Measurements from ENCODE around the gene WDR35. TPM values are rescaled to one million over a fixed set of nuclear protein-coding genes. Genes with fewer than 3 reads are reported as not detected.

WDR35 gene
- total RNA-seq, 1 experiment from 2014 or later, result 15.5 TPM

DNA sequence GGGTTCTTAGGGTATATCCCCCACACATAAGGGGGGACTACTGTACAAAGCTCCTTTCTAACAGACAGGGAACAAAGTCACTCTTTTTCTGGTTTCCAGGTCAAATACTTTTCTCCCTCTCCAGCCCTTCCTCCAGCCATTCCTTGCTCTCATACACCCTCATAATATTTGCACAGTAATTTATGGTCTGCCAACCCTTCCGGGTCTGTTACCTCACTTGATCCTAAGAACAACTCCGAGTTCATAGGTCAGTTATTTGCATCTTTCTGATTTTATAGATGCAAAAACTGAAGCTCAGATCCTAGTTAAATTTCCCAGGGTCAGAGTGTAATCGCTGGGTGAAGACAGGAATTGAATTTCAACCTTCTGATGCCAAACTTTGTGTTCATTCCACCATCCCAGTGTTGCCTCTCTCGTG is 37.4 kb upstream of the WDR35 start (continued):
- TF ChIP-seq HMGXB4 (CRISPR knock-in tag; IDR thresholded peaks at IDR 0.05) (no peak), ZNF121 (CRISPR knock-in tag; IDR thresholded peaks at IDR 0.05) (no peak), ZNF416 (CRISPR knock-in tag; IDR thresholded peaks at IDR 0.05) (no peak), TEAD4 (CRISPR knock-in tag; IDR thresholded peaks at IDR 0.05) (no peak), ZNF232 (CRISPR knock-in tag; IDR thresholded peaks at IDR 0.05) (no peak)

DNA sequence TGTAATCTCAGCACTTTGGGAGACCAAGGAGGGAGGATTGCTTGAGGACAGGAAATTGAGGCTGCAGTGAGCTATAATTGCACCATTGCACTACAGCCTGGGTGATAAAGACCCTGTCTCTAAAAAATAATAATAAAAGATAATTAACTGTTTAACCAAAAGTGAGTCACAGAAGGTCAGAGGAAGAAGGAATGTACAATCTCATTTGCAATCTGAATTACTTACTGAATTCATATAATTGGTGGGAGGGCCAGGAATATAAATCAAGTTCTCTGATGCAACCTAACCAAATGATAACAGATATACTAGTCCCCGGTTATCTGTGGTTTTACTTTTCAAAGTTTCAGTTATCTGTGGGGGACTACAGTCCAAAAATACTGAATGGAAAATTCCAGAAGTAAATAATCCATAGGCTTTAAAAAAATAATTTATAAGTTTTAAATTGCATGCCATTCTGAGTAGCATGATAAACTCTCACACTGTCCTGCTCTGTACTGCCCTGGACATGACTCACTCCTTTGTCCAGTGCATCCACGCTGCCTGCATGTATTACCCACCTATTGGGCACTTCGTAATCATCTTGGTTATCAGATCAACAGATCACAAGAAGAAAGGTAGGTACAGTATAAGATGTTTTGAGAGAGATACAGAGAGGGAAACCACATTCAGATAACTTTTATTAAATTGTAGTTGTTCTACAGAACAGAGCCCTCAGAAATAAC is 35.3 kb upstream of the WDR35 start:
- peaks cover 42% of the 10 kb centered on the region for H3K36me3 Mint-ChIP-seq
- peaks cover 33% of the 10 kb centered on the region for H3K9me3 Mint-ChIP-seq
- H3K4me3 Mint-ChIP-seq, result no peak overlapping the region
- DNase-seq (ENCODE audit: low spot score) (no peak), ATAC-seq (no peak)
- ChIA-PET CTCF (interaction anchor here (1.3 kb wide), 1 partner anchor 10 kb away, joined by 4 read pairs; no protein-coding TSS in a partner anchor), POLR2A (no interaction called here)
- no peaks in the 10 kb centered on the region for H3K4me1 Mint-ChIP-seq
- TF ChIP-seq, protein P1, sequence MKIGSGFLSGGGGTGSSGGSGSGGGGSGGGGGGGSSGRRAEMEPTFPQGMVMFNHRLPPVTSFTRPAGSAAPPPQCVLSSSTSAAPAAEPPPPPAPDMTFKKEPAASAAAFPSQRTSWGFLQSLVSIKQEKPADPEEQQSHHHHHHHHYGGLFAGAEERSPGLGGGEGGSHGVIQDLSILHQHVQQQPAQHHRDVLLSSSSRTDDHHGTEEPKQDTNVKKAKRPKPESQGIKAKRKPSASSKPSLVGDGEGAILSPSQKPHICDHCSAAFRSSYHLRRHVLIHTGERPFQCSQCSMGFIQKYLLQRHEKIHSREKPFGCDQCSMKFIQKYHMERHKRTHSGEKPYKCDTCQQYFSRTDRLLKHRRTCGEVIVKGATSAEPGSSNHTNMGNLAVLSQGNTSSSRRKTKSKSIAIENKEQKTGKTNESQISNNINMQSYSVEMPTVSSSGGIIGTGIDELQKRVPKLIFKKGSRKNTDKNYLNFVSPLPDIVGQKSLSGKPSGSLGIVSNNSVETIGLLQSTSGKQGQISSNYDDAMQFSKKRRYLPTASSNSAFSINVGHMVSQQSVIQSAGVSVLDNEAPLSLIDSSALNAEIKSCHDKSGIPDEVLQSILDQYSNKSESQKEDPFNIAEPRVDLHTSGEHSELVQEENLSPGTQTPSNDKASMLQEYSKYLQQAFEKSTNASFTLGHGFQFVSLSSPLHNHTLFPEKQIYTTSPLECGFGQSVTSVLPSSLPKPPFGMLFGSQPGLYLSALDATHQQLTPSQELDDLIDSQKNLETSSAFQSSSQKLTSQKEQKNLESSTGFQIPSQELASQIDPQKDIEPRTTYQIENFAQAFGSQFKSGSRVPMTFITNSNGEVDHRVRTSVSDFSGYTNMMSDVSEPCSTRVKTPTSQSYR (CRISPR knock-in tag; IDR thresholded peaks at IDR 0.05), result no peak
- TF ChIP-seq ETV6 (CRISPR knock-in tag; IDR thresholded peaks at IDR 0.05), result no peak
- TF ChIP-seq GTF2I (CRISPR knock-in tag; conservative IDR thresholded peaks at IDR 0.05), result no peak
- TF ChIP-seq TEAD1 (CRISPR knock-in tag; IDR thresholded peaks at IDR 0.05), result no peak
- TF ChIP-seq JAZF1 (CRISPR knock-in tag; IDR thresholded peaks at IDR 0.05), result no peak
- TF ChIP-seq SOX15 (CRISPR knock-in tag; IDR thresholded peaks at IDR 0.05), result no peak
- no peak for TF ChIP-seq ZNF219 (CRISPR knock-in tag; IDR thresholded peaks at IDR 0.05; ENCODE audit: borderline replicate concordance)
- TF ChIP-seq ATF6 (CRISPR knock-in tag; IDR thresholded peaks at IDR 0.05), result no peak
- no peak for TF ChIP-seq ESRRA (CRISPR knock-in tag; IDR thresholded peaks at IDR 0.05; ENCODE audit: borderline replicate concordance)
- TF ChIP-seq ZNF232 (CRISPR knock-in tag; IDR thresholded peaks at IDR 0.05), result no peak
- TF ChIP-seq, protein P2, sequence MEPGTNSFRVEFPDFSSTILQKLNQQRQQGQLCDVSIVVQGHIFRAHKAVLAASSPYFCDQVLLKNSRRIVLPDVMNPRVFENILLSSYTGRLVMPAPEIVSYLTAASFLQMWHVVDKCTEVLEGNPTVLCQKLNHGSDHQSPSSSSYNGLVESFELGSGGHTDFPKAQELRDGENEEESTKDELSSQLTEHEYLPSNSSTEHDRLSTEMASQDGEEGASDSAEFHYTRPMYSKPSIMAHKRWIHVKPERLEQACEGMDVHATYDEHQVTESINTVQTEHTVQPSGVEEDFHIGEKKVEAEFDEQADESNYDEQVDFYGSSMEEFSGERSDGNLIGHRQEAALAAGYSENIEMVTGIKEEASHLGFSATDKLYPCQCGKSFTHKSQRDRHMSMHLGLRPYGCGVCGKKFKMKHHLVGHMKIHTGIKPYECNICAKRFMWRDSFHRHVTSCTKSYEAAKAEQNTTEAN (CRISPR knock-in tag; IDR thresholded peaks at IDR 0.05), result no peak
- no peak for TF ChIP-seq ZNF532 (CRISPR knock-in tag; IDR thresholded peaks at IDR 0.05; ENCODE audit: borderline replicate concordance)
- TF ChIP-seq KAT7 (CRISPR knock-in tag; IDR thresholded peaks at IDR 0.05; ENCODE audit: borderline replicate concordance), result no peak
- TF ChIP-seq SMAD3 (CRISPR knock-in tag; IDR thresholded peaks at IDR 0.05; ENCODE audit: borderline replicate concordance), result no peak
- no peak for TF ChIP-seq AR (CRISPR knock-in tag; IDR thresholded peaks at IDR 0.05)
- no peak for TF ChIP-seq HMGA2 (CRISPR knock-in tag; IDR thresholded peaks at IDR 0.05)
- TF ChIP-seq RORB (CRISPR knock-in tag; IDR thresholded peaks at IDR 0.05), result no peak
- H3K27ac Mint-ChIP-seq, result no peak overlapping the region
- H3K27me3 Mint-ChIP-seq (ENCODE audit: low read depth), result no peaks in the 10 kb centered on the region; the same call in 1 of the 2 replicates
